IMR-90 (cell line): ENCODE measurements around the gene UFC1. TPM values are rescaled to one million over a fixed set of nuclear protein-coding genes. Genes with fewer than 3 reads are reported as not detected.
A peak's percentile ranks its signal among the peaks of the same experiment; 100 is the strongest.
"Not testable (repeated sequence)": the region's sequence is repeated elsewhere in the genome, so short reads cannot be mapped to it uniquely, and the experiment has no call there.

Experiments
- ATAC-seq: fragments of 200-7000 bp; cut with Tn5 transposase; 2 replicates; pipeline ENCODE4 v1.9.1; 2020; ENCODE audit warnings: low read depth, mild to moderate bottlenecking, moderate library complexity
- BruUV-seq: library from RNA; stranded (reverse); fragments of 400-500 nt; replicated peaks from 2 replicates; lab custom pipeline; 2021; lab: Mats Ljungman, UMichigan
- CTCF ChIA-PET: fragments of 300-600 bp; formaldehyde crosslinking; extraction: SDS; loops from one replicate; lab custom pipeline; 2021; ENCODE audit warnings: antibody characterized with exemption; lab: Yijun Ruan, JAX
- POLR2A ChIA-PET: fragments of 300-600 bp; sonication (Branson Sonifier 250); formaldehyde crosslinking; loops from one replicate; lab custom pipeline; 2022; ENCODE audit warnings: antibody characterized with exemption; ENCODE audit not compliant: unreplicated experiment; lab: Charles Lee
- DNase-seq: peaks from one replicate; pipeline ENCODE4 v3.0.0; 2013
- H2AFZ ChIP-seq: replicated peaks from 2 replicates; pipeline ENCODE3; 2013; ENCODE audit warnings: low read length, mild to moderate bottlenecking; ENCODE audit not compliant: poor library complexity
- H2AK5ac ChIP-seq: 2 replicates; pipeline ENCODE4 v1.6.1; 2013; ENCODE audit warnings: low read depth, low read length, inconsistent platforms
- H2AK9ac ChIP-seq: replicated peaks from 2 replicates; pipeline ENCODE3; 2013; ENCODE audit warnings: mild to moderate bottlenecking, low read depth, low read length, moderate library complexity; ENCODE audit not compliant: poor library complexity
- H2BK120ac ChIP-seq: 2 replicates; pipeline ENCODE4 v1.6.1; 2013; ENCODE audit warnings: low read depth, low read length, inconsistent platforms
- H2BK15ac ChIP-seq: 3 replicates; pipeline ENCODE4 v1.6.1; 2013; ENCODE audit warnings: low read depth, low read length, inconsistent platforms
- H2BK20ac ChIP-seq: 2 replicates; pipeline ENCODE4 v1.6.1; 2013; ENCODE audit warnings: low read depth, mild to moderate bottlenecking, inconsistent platforms, low read length, moderate library complexity
- H2BK5ac ChIP-seq: 2 replicates; pipeline ENCODE4 v1.6.1; 2013; ENCODE audit warnings: mild to moderate bottlenecking, low read depth, low read length, inconsistent platforms; ENCODE audit not compliant: poor library complexity, severe bottlenecking
- H3K14ac ChIP-seq: replicated peaks from 2 replicates; pipeline ENCODE4 v1.6.1; 2013; ENCODE audit warnings: low read depth, low read length, inconsistent platforms
- H3K18ac ChIP-seq: 2 replicates; pipeline ENCODE4 v1.6.1; 2013; ENCODE audit warnings: low read depth, low read length, control low read depth
- H3K23ac ChIP-seq: 2 replicates; pipeline ENCODE4 v1.6.1; 2013; ENCODE audit warnings: low read depth, low read length, inconsistent platforms
- H3K27ac ChIP-seq: 2 replicates; pipeline ENCODE4 v1.5.1; 2013; ENCODE audit warnings: mild to moderate bottlenecking, control low read depth, low read length; ENCODE audit not compliant: insufficient read depth
- H3K27me3 ChIP-seq: 2 replicates; pipeline ENCODE4 v1.6.1; 2013; ENCODE audit warnings: low read length; ENCODE audit not compliant: control insufficient read depth, insufficient read depth
- H3K36me3 ChIP-seq: 2 replicates; pipeline ENCODE4 v1.6.1; 2013; ENCODE audit warnings: low read length, mixed read lengths; ENCODE audit not compliant: control insufficient read depth, insufficient read depth
- H3K4ac ChIP-seq: 2 replicates; pipeline ENCODE4 v1.6.1; 2013; ENCODE audit warnings: low read depth, low read length, inconsistent platforms
- H3K4me1 ChIP-seq: 2 replicates; pipeline ENCODE4 v1.6.1; 2013; ENCODE audit warnings: low read length, mixed read lengths; ENCODE audit not compliant: control insufficient read depth, insufficient read depth
- H3K4me2 ChIP-seq: 2 replicates; pipeline ENCODE4 v1.6.1; 2013; ENCODE audit warnings: low read depth, mild to moderate bottlenecking, control low read depth, low read length, moderate library complexity
- H3K4me3 ChIP-seq: 2 replicates; pipeline ENCODE4 v1.5.1; 2013; ENCODE audit warnings: low read depth, mild to moderate bottlenecking, control low read depth, low read length, moderate library complexity; ENCODE audit not compliant: insufficient read depth
- H3K56ac ChIP-seq: 2 replicates; pipeline ENCODE4 v1.6.1; 2013; ENCODE audit warnings: low read length, inconsistent platforms; ENCODE audit not compliant: insufficient read depth; ENCODE audit errors: extremely low read depth
- H3K79me1 ChIP-seq, 2 experiments: 2 replicates each; pipeline ENCODE4 v1.6.1; 2013; ENCODE audit warnings: low read length in 2 of 2, inconsistent platforms in 1 of 2, low read depth in 1 of 2
- H3K9ac ChIP-seq: 2 replicates; pipeline ENCODE4 v1.6.1; 2013; ENCODE audit warnings: low read depth, low read length, control low read depth
- H3K9me1 ChIP-seq: 2 replicates; pipeline ENCODE4 v1.6.1; 2013; ENCODE audit warnings: low read length, inconsistent platforms; ENCODE audit not compliant: insufficient read depth
- H3K9me3 ChIP-seq: 2 replicates; pipeline ENCODE4 v1.6.1; 2013; ENCODE audit warnings: low read length; ENCODE audit not compliant: control insufficient read depth, insufficient read depth
- H4K20me1 ChIP-seq: 2 replicates; pipeline ENCODE4 v1.6.1; 2013; ENCODE audit warnings: low read length, inconsistent platforms; ENCODE audit not compliant: insufficient read depth
- H4K5ac ChIP-seq: 2 replicates; pipeline ENCODE4 v1.6.1; 2013; ENCODE audit warnings: mild to moderate bottlenecking, low read depth, low read length, control low read depth
- H4K8ac ChIP-seq, 2 experiments: 2 replicates each; pipeline ENCODE4 v1.6.1; 2013; ENCODE audit warnings: low read depth in 2 of 2, low read length in 2 of 2, control low read depth in 1 of 2, inconsistent platforms in 1 of 2
- H4K91ac ChIP-seq: 2 replicates; pipeline ENCODE4 v1.6.1; 2013; ENCODE audit warnings: low read depth, low read length, inconsistent platforms; ENCODE audit not compliant: insufficient read depth
- BHLHE40 ChIP-seq: fragments of 150-350 bp; IDR thresholded peaks from 2 replicates; pipeline ENCODE4 v1.6.1; 2016; ENCODE audit warnings: mild to moderate bottlenecking, low read depth, low read length
- CEBPB ChIP-seq: IDR thresholded peaks from 2 replicates; pipeline ENCODE4 v1.6.1; 2012; ENCODE audit warnings: low read depth, low read length, improper control_type of control experiment
- FOS ChIP-seq: fragments of 150-350 bp; IDR thresholded peaks from 2 replicates; pipeline ENCODE4 v1.6.1; 2016; ENCODE audit warnings: low read depth, low read length
- WGBS, 2 experiments: methylation state at CpG; one replicate each; pipeline versions ENCODE4 v1.1.5 to v1.1.7; 2013; ENCODE audit warnings: missing lambda C conversion rate in 2 of 2; ENCODE audit not compliant: insufficient read length in 1 of 2; ENCODE audit errors: extremely low coverage in 2 of 2; 5-methylcytosine and 5-hydroxymethylcytosine counted together
- dilution Hi-C: fragments of 300-500 bp; cut with HindIII; formaldehyde crosslinking; loops from one replicate; pipeline ENCODE4 v1.14.3; 2018; ENCODE audit warnings: low sequenced_read_pairs; ENCODE audit not compliant: unreplicated experiment
- in situ Hi-C: fragments of 300-500 bp; cut with MboI; formaldehyde crosslinking; loops from 3 replicates; pipeline ENCODE4 v1.14.3; 2019; ENCODE audit warnings: low sequenced_read_pairs, inconsistent platforms, mixed read lengths
- intact Hi-C: fragments of 100-400 bp; cut with micrococcal nuclease; formaldehyde crosslinking; loops from 2 replicates; pipeline ENCODE4 v1.10.0; 2022
- polyA plus RNA-seq, 3 experiments: library from polyadenylated mRNA; depleted of rRNA; stranded (reverse); fragments of >200 nt; gene quantifications; 2 replicates each; pipeline ENCODE4 v1.2.3, GENCODE V29; 2012; ENCODE audit warnings: low replicate concordance in 1 of 3
- total RNA-seq: library from RNA; depleted of rRNA; stranded (reverse); fragments of >200 nt; gene quantifications from 2 replicates; pipeline ENCODE4 v1.2.3, GENCODE V29; 2012
- TF ChIP-seq, protein P1 (sequence below): fragments of 150-350 bp; IDR thresholded peaks from 2 replicates; pipeline ENCODE4 v1.6.1; 2016; ENCODE audit warnings: low read depth, mild to moderate bottlenecking, low read length, moderate library complexity, borderline replicate concordance

The UFC1 gene
- total and polyA plus RNA-seq, 2 of the 4 experiments (the other 2 are of a cell fraction), result 134 to 140 TPM

DNA sequence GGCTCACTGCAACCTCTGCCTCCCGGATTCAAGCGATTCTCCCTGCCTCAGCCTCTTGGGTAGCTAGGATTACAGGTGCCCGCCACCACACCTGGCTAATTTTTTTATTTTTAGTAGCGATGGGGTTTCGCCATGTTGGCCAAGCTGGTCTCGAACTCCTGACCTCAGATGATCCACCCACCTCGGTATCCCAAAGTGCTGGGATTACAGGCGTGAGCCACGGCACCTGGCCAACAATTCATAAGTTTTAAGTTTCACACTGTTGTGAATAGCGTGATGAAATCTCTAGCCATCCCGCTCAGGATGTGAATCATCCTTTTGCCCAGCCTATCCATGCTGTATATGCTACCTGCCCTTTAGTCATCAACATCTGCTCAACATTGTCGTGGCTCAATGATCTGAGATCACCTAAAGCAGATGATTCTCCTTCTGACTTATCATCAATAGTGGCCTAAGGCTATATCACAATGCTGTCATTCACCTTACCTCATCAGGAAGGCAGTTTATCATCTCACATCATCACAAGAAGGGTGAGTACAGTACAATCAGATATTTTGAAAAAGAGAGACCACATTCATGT is 38.6 kb upstream of the UFC1 start:
- Histone ChIP-seq H3K56ac (no peak overlapping the region), H2BK120ac (no peak overlapping the region), H3K27me3 (no peaks in the 10 kb centered on the region), H3K4me3 (no peak overlapping the region), H3K36me3 (peaks cover 7% of the 10 kb centered on the region), H4K20me1 (peaks cover 46% of the 10 kb centered on the region), H3K9ac (no peak overlapping the region), H3K4ac (no peak overlapping the region), H3K23ac (peak overlapping the region; percentile 18; the same call in 1 of the 2 replicates), H2AK9ac (peak overlapping the region; percentile 28), H4K5ac (no peak overlapping the region), H3K9me3 (no peaks in the 10 kb centered on the region), H3K27ac (no peak overlapping the region), H3K79me1 (peaks cover 28 to 83% of the 10 kb centered on the region in 2 experiments), H2BK20ac (no peak overlapping the region), H4K91ac (no peak overlapping the region), H3K18ac (no peak overlapping the region), H2AFZ (no peak overlapping the region), H3K4me2 (peak overlapping the region; percentile 42; the same call in 1 of the 2 replicates), H3K9me1 (peaks cover 30% of the 10 kb centered on the region), H2AK5ac (peak overlapping the region; percentile 15; the same call in 1 of the 2 replicates), H4K8ac (0 out of 4 replicates have a peak overlapping the region, but pooled peaks of 1 of the 2 experiments have one; percentile 36), H2BK15ac (no peak overlapping the region), H3K4me1 (peaks cover 16% of the 10 kb centered on the region), H3K14ac (0 out of 2 replicates have a peak overlapping the region, but pooled peaks have one; percentile 3), H2BK5ac (peak overlapping the region; percentile 66)
- intact Hi-C loops (no loop called here), in situ Hi-C loops (no loop called here), dilution Hi-C loops (no loop called here)
- BruUV-seq, result no TSS peak
- ChIA-PET CTCF (interaction anchor here (0.6 kb wide), 1 partner anchor 124 kb away, joined by 3 read pairs; no protein-coding TSS in a partner anchor), POLR2A (no interaction called here)
- ATAC-seq (no peak), DNase-seq (peak; percentile 94)
- TF ChIP-seq, protein P1, sequence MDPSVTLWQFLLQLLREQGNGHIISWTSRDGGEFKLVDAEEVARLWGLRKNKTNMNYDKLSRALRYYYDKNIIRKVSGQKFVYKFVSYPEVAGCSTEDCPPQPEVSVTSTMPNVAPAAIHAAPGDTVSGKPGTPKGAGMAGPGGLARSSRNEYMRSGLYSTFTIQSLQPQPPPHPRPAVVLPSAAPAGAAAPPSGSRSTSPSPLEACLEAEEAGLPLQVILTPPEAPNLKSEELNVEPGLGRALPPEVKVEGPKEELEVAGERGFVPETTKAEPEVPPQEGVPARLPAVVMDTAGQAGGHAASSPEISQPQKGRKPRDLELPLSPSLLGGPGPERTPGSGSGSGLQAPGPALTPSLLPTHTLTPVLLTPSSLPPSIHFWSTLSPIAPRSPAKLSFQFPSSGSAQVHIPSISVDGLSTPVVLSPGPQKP, result no peak
- TF ChIP-seq FOS (0 out of 2 replicates have a peak, but pooled peaks have one; percentile 35), BHLHE40 (0 out of 2 replicates have a peak, but pooled peaks have one; percentile 18), CEBPB (peak; percentile 86)
- WGBS, 2 experiments, result 85% methylated on average over 7 of the region's 12 CpGs; no CpG with 5 or more reads in 1 of the 2 experiments

DNA sequence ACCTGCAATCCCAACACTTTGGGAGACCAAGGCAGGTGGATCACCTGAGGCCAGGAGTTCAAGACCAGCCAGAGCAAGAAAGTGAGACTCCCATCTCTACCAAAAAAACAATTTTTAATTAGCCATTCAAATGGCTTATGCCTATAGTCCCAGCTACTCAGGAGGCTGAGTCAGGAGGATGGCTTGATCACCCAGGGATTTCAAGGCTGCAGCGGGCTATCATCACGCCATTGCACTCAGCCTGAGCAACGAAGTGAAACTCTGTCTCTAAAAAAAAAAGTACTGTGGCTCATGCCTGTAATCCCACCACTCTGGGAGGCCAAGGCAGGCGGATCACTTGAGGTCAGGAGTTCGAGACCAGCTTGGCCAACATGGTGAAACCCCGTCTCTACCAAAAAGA is 37.8 kb upstream of the UFC1 start:
- H3K4me2 ChIP-seq, result not testable (repeated sequence)
- TSS peak; percentile 31 for BruUV-seq

More for the DNA sequence above, 37.8 kb upstream of the UFC1 start:
- DNase-seq, H3K23ac ChIP-seq, H3K4me3 ChIP-seq, H2AK5ac ChIP-seq, ATAC-seq, H3K27me3 ChIP-seq, H4K91ac ChIP-seq, dilution Hi-C loops, intact Hi-C loops, H3K9ac ChIP-seq, CTCF ChIA-PET, H2BK15ac ChIP-seq, H3K9me3 ChIP-seq, H4K5ac ChIP-seq, H3K56ac ChIP-seq, in situ Hi-C loops, H2BK120ac ChIP-seq, H2BK5ac ChIP-seq, POLR2A ChIA-PET, H3K27ac ChIP-seq, H2AFZ ChIP-seq, H3K4ac ChIP-seq, H4K8ac ChIP-seq, H3K14ac ChIP-seq, H2AK9ac ChIP-seq, H2BK20ac ChIP-seq, H3K18ac ChIP-seq: not testable (repeated sequence)
- peaks cover 16% of the 10 kb centered on the region for H3K4me1 ChIP-seq
- H3K9me1 ChIP-seq, result peaks cover 30% of the 10 kb centered on the region
- peaks cover 14% of the 10 kb centered on the region for H3K36me3 ChIP-seq
- H4K20me1 ChIP-seq, result peaks cover 46% of the 10 kb centered on the region
- 88% methylated on average over 3 of the region's 6 CpGs; no CpG with 5 or more reads in 1 of the 2 experiments for WGBS, 2 experiments
- peaks cover 28 to 89% of the 10 kb centered on the region in 2 experiments for H3K79me1 ChIP-seq
